Hematopoietic multipotent progenitor cell treated with erythropoietin and hydrocortisone succinate and interleukin-3 and kit ligand, for 6 days (in vitro differentiated cells): Measurements from ENCODE around the gene NBAS.
"Not testable (repeated sequence)": the region's sequence is repeated elsewhere in the genome, so short reads cannot be mapped to it uniquely, and the experiment has no call there.

Experiments used
- DNase-seq: peaks from one replicate; pipeline ENCODE4 v3.0.0-alpha.2; 2015

Gene NBAS

DNA sequence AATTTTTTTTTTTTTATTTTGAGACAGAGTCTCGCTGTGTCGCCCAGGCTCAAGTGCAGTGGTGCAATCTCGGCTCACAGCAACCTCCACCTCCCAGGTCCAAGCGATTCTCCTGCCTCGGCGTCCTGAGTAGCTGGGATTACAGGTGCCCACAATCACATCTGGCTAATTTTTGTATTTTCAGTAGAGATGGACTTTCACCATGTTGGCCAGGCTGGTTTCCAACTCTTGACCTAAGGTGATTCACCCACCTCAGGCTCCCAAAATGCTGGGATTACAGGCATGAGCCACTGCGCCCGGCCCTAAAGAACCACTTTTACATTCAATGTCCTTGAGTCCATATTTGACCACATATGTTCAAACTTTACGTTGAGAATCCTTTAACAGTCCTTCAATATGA, 156.6 kb downstream of the NBAS start:
- DNase-seq = not testable (repeated sequence)

- DNase-seq = no peak
Measured at GRCh38 chr2:15400240-15400826, 160.8 kb downstream of the NBAS start.

DNA sequence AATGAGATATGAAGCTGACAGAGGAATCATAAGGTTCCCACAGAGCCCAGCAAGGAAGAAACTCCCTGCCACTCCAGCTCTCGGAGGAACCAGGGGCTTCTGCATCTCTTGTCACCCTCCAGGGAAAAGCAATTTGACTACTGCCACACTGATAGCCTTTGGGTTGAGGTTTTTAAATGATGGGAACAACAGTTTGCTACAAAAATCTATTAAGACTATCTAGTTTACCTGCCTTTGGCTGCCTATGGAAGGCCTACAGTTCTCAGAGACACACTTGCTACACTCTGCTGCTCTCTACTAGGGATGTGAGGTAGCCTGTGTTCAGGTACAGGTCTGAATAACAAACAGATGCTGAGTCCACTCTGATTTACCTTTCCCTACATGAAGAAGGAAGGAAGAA, 161.9 kb downstream of the NBAS start:
- no peak for DNase-seq

DNA sequence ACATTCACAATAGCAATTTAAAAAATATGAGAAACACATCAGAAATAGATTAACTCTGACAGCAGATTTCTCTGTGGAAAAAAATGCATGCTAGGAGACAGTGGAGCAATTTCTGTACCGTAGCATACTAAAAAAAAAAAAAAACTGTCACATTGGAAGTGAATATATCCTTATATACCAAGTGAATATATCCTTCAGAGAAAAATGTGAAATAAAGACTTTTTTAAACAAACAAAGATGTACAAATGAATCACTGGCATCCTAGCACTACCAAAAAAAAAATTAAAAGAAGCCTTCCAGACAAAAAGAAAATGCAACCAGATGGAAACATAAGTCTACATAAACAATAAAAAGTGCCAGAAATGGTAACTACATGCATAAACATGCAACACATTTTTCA, 169.4 kb downstream of the NBAS start:
- DNase-seq = no peak

DNA sequence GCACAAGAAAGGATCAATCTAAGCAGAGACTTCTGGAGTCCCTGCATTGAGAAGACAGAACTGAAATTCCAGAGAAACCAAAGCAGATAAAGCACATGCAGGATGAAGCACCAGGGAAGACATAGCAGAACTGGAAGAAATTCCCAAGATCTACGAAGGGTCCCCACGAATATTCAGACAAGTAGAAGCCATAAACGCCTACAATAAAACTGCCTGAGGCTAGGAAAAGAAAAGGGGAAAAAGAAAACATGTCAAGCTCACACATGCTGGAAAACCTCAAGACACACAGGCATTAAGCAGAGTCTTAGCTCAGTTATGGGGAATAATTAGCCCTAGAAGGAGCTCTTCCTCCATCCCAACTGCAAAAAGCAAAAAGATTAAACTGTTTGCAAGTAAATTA, 171.2 kb downstream of the NBAS start:
- no peak for DNase-seq

GRCh38 chr2:15389326-15389700, 171.8 kb downstream of the NBAS start:
- DNase-seq = no peak

DNA sequence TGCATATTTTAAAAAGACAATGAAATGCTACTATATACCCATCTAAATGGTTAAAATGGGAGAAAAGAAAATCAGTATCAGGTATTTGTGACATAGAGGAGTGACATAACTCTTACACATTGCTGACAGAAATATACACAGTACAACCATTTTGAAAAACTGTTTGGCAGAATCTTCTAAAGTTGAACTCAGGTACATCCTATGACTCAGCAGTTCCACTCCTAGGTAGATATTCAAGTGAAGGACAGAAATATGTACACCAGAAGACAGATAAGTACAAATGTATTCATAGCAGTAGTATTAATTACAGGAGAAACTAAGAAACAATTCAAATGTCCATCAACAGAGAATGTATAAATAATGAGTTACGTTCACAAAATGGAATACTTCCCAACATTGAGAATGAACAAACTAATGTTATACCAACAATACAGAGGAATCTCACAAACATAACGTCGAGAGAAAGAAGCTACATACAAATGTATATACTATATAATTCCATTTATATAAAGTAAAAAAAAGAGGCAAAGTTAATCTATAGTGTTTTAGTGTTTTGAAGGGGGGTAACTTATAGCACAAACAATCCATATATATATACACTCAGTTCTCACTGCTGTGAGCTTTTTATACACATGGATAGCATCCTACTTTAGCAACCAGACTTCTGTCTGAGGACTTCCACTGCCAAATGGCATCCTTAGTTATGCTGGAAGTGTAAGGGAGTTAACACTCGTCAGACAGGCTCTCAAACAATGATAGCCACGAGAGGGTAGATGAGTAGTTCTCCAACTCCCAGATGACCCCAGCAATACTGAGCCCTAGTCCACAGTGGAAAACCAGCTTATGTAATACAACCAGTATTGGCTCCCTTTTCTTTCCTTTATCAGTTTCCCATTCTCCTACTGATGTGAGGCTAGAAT, 172.5 kb downstream of the NBAS start:
- DNase-seq = no peak

GRCh38 chr2:15385184-15385583, 175.9 kb downstream of the NBAS start:
- DNase-seq = no peak

GRCh38 chr2:15383695-15384350, 177.3 kb downstream of the NBAS start:
- DNase-seq = no peak

- DNase-seq = no peak
Measured at GRCh38 chr2:15378148-15378908, 182.8 kb downstream of the NBAS start.

GRCh38 chr2:15377202-15377601, 183.9 kb downstream of the NBAS start:
- peak; percentile 27 for DNase-seq

DNA sequence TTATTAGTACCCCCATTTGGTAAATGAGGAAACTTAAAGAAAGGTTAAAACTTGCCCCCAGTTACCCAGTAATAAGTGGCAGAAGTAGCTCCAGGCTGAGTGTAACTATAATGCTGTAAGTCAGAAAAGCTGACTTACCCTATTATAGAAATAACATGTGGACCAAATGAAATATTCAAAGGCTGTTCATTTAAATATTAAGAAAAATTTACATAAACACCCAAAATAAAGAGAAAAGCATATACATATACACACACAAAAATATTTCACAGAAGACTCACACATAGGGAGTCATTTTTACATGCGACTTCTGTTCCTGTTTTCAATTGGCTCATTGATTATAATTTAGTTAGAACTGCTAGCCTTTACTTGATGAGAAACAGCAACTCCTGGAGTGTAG, 189.1 kb downstream of the NBAS start:
- DNase-seq = no peak

GRCh38 chr2:15369129-15369528, 192.0 kb downstream of the NBAS start:
- no peak for DNase-seq

GRCh38 chr2:15367715-15368114, 193.4 kb downstream of the NBAS start:
- DNase-seq = no peak

- no peak for DNase-seq
Measured at GRCh38 chr2:15367205-15367604, 193.9 kb downstream of the NBAS start.

DNA sequence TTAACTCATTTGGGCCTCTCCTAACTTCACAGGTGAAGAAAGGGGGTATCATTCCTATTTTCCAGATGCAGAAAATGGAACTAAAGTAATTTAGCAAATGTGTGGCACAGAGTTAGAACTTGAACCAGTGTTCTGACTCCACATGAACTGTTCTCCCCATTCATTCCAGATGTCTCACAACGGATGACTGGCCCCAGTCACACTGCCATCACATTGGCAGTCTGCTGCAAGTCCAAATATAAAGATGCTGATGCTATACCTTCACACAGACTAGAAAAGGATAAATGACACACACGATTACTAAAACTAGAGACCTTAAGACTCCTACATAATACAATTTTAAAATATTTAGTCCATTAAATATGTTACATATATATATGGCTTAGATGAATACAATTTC, 195.7 kb downstream of the NBAS start:
- DNase-seq = no peak

DNA sequence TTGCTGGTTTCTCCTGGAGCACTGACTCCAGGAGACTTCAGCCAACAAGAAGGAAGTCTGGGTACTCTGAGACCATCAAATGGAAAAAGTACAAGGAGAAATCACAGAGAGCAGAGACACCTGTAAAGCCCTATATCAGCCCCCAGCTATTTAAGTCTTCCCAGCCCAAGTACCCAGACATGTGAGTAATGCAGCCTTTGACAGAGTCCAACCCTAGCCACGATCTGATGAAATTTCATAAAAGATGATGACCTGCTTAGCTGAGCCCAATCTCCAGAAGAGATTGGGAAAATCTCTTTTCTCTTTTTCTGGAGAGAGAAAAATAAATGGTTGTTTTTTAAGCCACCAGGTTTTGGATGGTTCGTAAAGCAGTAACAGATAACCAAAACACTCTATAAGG, 196.6 kb downstream of the NBAS start:
- DNase-seq = no peak

DNA sequence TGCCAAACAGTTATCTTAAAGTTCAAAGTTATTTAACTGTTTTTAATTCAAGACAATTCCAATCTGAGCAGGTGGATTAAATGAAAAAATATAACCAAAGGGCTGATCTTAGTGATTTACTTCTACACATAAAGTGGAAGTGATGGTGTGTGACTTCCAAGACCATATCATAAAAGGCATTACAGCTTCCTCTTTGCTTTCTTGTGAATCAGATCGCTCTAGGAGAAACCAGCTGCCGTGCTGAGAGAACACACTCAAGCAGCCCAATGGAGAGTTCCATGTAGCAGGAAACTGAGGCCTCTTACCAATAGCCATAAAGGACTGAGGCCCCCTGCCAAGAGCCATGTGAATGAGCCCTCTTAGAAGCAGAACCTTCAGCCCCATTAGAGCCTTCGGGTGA, 197.4 kb downstream of the NBAS start:
- DNase-seq = no peak

DNA sequence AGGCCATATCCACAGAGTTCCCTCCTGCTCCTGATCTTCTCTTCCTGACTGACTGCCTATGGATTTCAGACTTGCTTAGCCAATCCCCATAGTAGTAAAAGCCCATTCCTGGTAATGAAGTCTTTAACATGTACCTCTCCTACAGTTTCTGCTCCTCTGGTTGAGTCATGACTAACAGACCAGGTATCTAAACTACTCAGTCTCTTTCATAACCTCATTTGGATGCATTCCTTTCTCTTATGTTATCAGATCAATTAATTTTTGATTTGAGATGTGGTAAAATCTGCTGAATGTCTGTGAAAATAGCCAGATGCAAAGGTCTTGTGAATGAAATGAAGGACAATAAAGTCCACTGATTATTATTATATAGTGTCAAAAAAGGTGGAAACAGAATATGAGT, 198.0 kb downstream of the NBAS start:
- DNase-seq = no peak

- no peak for DNase-seq
Measured at GRCh38 chr2:15359716-15360531, 201.2 kb downstream of the NBAS start.

DNA sequence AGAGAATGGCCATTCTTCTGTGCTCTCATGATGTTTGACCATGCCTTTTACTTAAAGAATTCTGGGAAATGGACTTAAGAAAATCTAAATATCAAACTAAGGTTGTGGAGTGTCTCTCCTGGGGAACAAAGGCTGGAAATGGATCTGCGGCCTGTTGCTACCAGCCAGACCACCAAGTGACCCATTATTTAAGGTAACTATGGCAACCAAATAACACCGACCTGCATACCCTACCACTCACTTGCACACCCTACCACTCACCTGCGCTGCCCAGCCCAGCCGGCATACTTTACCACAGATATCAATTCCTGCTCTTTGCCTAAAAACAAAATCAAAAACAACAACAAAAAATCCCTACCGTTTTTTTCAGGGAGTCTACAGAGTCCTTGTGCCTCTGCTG, 203.2 kb downstream of the NBAS start:
- no peak for DNase-seq

- DNase-seq = no peak
Measured at GRCh38 chr2:15357186-15357585, 203.9 kb downstream of the NBAS start.
